SK-N-SH (cell line): ENCODE measurements around the gene TLE1. TPM values are rescaled to one million over a fixed set of nuclear protein-coding genes. Genes with fewer than 3 reads are reported as not detected.

Experiments
- CTCF ChIA-PET: fragments of 300-600, 350-600 bp; formaldehyde crosslinking; extraction: SDS; loops from one replicate; lab custom pipeline; 2021; lab: Yijun Ruan, JAX
- POLR2A ChIA-PET: fragments of 350-600 bp; sonication (Branson Sonifier 250); formaldehyde crosslinking; extraction: SDS; loops from one replicate; lab custom pipeline; 2020; ENCODE audit warnings: antibody characterized with exemption, inconsistent platforms; lab: Yijun Ruan, JAX
- DNase-seq: peaks from one replicate; pipeline ENCODE4 v3.0.0; 2012
- H2AFZ ChIP-seq: fragments of 200-600 bp; sonication (generic); 2 replicates; pipeline ENCODE4 v1.8.1; 2016; ENCODE audit warnings: antibody characterized with exemption, mild to moderate bottlenecking, low read depth
- H3F3A ChIP-seq: fragments of 200-600 bp; sonication (generic); replicated peaks from 2 replicates; pipeline ENCODE3; 2016; ENCODE audit warnings: antibody characterized with exemption, mild to moderate bottlenecking; ENCODE audit not compliant: insufficient read depth
- H3K27ac ChIP-seq, 2 experiments: fragments of 200-500 bp in 1 of 2; fragments of 200-600 bp in 1 of 2; sonication (Bioruptor generic) in 1 of 2; sonication (generic), shearing (Covaris generic) in 1 of 2; 2 replicates each; pipeline versions ENCODE4 v1.5.1 to v1.6.1; 2014 to 2016; ENCODE audit warnings: low read depth in 2 of 2, inconsistent platforms in 1 of 2, low read length in 1 of 2, mild to moderate bottlenecking in 1 of 2, mixed read lengths in 1 of 2
- H3K27me3 ChIP-seq: fragments of 200-600 bp; sonication (generic), shearing (Covaris generic); 2 replicates; pipeline ENCODE4 v1.6.1; 2016; ENCODE audit warnings: mixed run types; ENCODE audit not compliant: insufficient read depth
- H3K36me3 ChIP-seq, 2 experiments: fragments of 200-500 bp in 1 of 2; fragments of 200-600 bp in 1 of 2; sonication (Bioruptor generic) in 1 of 2; sonication (generic) in 1 of 2; replicated peaks in 1 of 2; 2 replicates each; pipeline versions ENCODE3 to v1.5.1; 2014 to 2016; ENCODE audit warnings: low read length in 1 of 2, mild to moderate bottlenecking in 1 of 2; ENCODE audit not compliant: insufficient read depth in 2 of 2, control insufficient read depth in 1 of 2
- H3K4me1 ChIP-seq, 2 experiments: fragments of 200-500 bp in 1 of 2; fragments of 200-600 bp in 1 of 2; sonication (Bioruptor generic) in 1 of 2; sonication (generic), shearing (Covaris generic) in 1 of 2; 2 replicates each; pipeline versions ENCODE4 v1.5.1 to v1.6.1; 2014 to 2016; ENCODE audit warnings: low read depth in 1 of 2, low read length in 1 of 2, mixed run types in 1 of 2; ENCODE audit not compliant: insufficient read depth in 2 of 2, control insufficient read depth in 1 of 2
- H3K4me2 ChIP-seq: fragments of 200-600 bp; sonication (generic), shearing (Covaris generic); 2 replicates; pipeline ENCODE4 v1.6.1; 2017; ENCODE audit warnings: mixed run types
- H3K4me3 ChIP-seq, 2 experiments: fragments of 200-500 bp in 1 of 2; fragments of 200-600 bp in 1 of 2; sonication (Bioruptor generic) in 1 of 2; sonication (generic), shearing (Covaris generic) in 1 of 2; 2 replicates each; pipeline versions ENCODE4 v1.5.1 to v1.8.1; 2014 to 2016; ENCODE audit warnings: low read depth in 2 of 2, inconsistent platforms in 1 of 2, low read length in 1 of 2, mild to moderate bottlenecking in 1 of 2, mixed read lengths in 1 of 2, moderate library complexity in 1 of 2
- H3K79me2 ChIP-seq: fragments of 200-600 bp; sonication (generic); 2 replicates; pipeline ENCODE4 v1.8.1; 2017; ENCODE audit warnings: mild to moderate bottlenecking; ENCODE audit not compliant: insufficient read depth
- H3K9ac ChIP-seq: fragments of 200-600 bp; sonication (generic); 2 replicates; pipeline ENCODE4 v1.6.1; 2017; ENCODE audit warnings: mixed run types
- H3K9me2 ChIP-seq: fragments of 200-600 bp; sonication (generic); 2 replicates; pipeline ENCODE4 v1.6.1; 2017; ENCODE audit warnings: mixed run types
- H3K9me3 ChIP-seq: fragments of 200-600 bp; sonication (generic); 2 replicates; pipeline ENCODE4 v1.6.1; 2017; ENCODE audit warnings: mixed run types, mild to moderate bottlenecking, moderate library complexity
- H4K20me1 ChIP-seq: fragments of 200-600 bp; sonication (generic); 2 replicates; pipeline ENCODE4 v1.6.1; 2017; ENCODE audit warnings: mild to moderate bottlenecking, mixed run types; ENCODE audit not compliant: insufficient read depth
- CHD2 ChIP-seq: fragments of 150-350 bp; IDR thresholded peaks from 2 replicates; pipeline ENCODE4 v1.6.1; 2018; ENCODE audit warnings: low read length; ENCODE audit not compliant: partially characterized antibody
- ELF1 ChIP-seq: IDR thresholded peaks from 2 replicates; pipeline ENCODE4 v1.4.0; 2012
- EP300 ChIP-seq, 2 experiments: IDR thresholded peaks; 2 replicates each; pipeline versions ENCODE4 v1.4.0 to v1.6.1; 2012; ENCODE audit warnings: borderline replicate concordance in 1 of 2, low read depth in 1 of 2, low read length in 1 of 2
- EZH2phosphoT487 ChIP-seq: fragments of 200-600 bp; sonication (generic); IDR thresholded peaks from 2 replicates; pipeline ENCODE4 v1.6.1; 2017; ENCODE audit warnings: low read depth, mixed run types, mild to moderate bottlenecking, antibody characterized with exemption, moderate library complexity, borderline replicate concordance
- FOXJ3 ChIP-seq: sonication (generic); formaldehyde crosslinking; IDR thresholded peaks from 2 replicates; pipeline ENCODE4 v1.5.1; 2020; ENCODE audit warnings: mild to moderate bottlenecking, missing genetic modification reagents
- GABPA ChIP-seq: IDR thresholded peaks from 2 replicates; pipeline ENCODE4 v1.4.0; 2012; ENCODE audit warnings: low read depth, mild to moderate bottlenecking
- JUND ChIP-seq: IDR thresholded peaks from 2 replicates; pipeline ENCODE4 v1.4.0; 2012
- MXI1 ChIP-seq: IDR thresholded peaks from 2 replicates; pipeline ENCODE4 v1.6.1; 2012; ENCODE audit warnings: mild to moderate bottlenecking, low read depth, low read length, improper control_type of control experiment
- NFIC ChIP-seq: IDR thresholded peaks from 2 replicates; pipeline ENCODE4 v1.4.0; 2012; ENCODE audit warnings: borderline replicate concordance
- NRF1 ChIP-seq: IDR thresholded peaks from 2 replicates; pipeline ENCODE4 v1.6.1; 2012; ENCODE audit warnings: low read depth, mild to moderate bottlenecking, low read length
- POLR2AphosphoS5 ChIP-seq: IDR thresholded peaks from 2 replicates; pipeline ENCODE4 v1.6.1; 2012; ENCODE audit warnings: low read depth, low read length
- RCOR1 ChIP-seq: fragments of 150-350 bp; IDR thresholded peaks from 2 replicates; pipeline ENCODE4 v1.6.1; 2017; ENCODE audit warnings: antibody characterized with exemption, low read length
- RFX5 ChIP-seq: IDR thresholded peaks from 2 replicates; pipeline ENCODE4 v1.6.1; 2012; ENCODE audit warnings: mild to moderate bottlenecking, improper control_type of control experiment, low read length
- RXRA ChIP-seq: IDR thresholded peaks from 2 replicates; pipeline ENCODE4 v1.4.0; 2012; ENCODE audit warnings: low read depth, mild to moderate bottlenecking, borderline replicate concordance
- TAF1 ChIP-seq: IDR thresholded peaks from 2 replicates; pipeline ENCODE4 v1.6.1; 2012; ENCODE audit warnings: low read depth, mild to moderate bottlenecking, low read length, moderate library complexity, borderline replicate concordance
- TEAD4 ChIP-seq: IDR thresholded peaks from 2 replicates; pipeline ENCODE4 v1.4.0; 2012; ENCODE audit warnings: mild to moderate bottlenecking, borderline replicate concordance; ENCODE audit not compliant: insufficient read depth
- USF2 ChIP-seq: fragments of 150-350 bp; IDR thresholded peaks from 2 replicates; pipeline ENCODE4 v1.6.1; 2017; ENCODE audit warnings: antibody characterized with exemption, low read length, low read depth, borderline replicate concordance
- YY1 ChIP-seq: IDR thresholded peaks from 2 replicates; pipeline ENCODE4 v1.4.0; 2012; ENCODE audit warnings: low read depth, mild to moderate bottlenecking
- WGBS: methylation state at CpG from one replicate; pipeline ENCODE4 v1.1.6; 2017; ENCODE audit warnings: low lambda C conversion rate; 5-methylcytosine and 5-hydroxymethylcytosine counted together
- polyA plus RNA-seq, 3 experiments: library from polyadenylated mRNA; depleted of rRNA; stranded (reverse); fragments of >200 nt; gene quantifications; 2 replicates each; pipeline ENCODE4 v1.2.3, GENCODE V29; 2012
- TF ChIP-seq, protein P1 (sequence below): fragments of 200-600 bp; sonication (generic); IDR thresholded peaks from 2 replicates; pipeline ENCODE4 v1.6.1; 2017; ENCODE audit warnings: antibody characterized with exemption, mild to moderate bottlenecking, moderate library complexity

TLE1 gene
- polyA plus RNA-seq, 1 of the 3 experiments (the other 2 are of a cell fraction): 33.0 TPM

DNA sequence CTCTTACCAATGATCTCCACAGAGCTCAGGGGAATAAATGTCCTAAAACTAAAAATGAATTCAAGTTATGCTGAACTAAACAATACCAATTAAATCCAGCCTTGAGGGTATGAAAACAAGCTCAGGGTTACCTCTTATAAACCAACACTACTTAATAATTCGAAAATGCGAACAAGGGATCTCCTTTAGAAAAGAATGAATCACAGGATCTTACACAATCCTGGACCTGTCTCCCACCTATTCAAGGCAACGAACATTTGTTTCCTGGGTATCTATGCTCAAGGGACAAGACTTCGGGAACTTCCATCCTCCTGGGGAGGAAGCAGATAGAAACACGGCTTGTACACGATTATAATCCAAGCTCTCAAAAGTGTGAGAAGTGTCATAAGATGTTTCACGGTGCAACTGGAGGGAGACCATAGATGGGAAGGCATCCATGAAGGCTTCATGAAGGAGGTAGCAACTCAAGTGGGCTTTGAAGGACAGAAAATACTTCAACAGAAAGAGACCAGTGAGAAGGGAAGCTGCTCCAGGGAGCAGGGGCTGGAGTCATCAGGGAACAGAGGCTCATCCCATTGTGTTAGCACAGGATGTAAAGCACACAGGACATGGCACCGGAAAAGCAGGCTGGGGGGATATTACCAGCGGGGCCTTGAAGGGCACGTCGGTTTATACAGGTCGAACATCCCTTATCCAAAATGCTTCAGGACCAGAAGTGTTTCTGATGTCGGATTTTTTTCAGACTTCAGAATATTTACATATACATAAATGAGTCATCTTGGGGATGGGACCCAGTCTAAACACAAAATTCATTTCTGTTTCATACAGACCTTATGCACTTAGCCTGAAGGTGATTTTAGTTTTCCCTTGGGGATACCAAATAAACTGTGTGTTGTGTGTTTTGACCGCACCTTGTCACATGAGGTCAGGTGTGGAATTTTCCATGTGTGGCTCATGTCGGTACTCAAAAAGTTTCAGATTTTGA lies 87.4 kb downstream of the TLE1 start:
- POLR2A ChIA-PET: no interaction called here
- Histone ChIP-seq H3K9me2 (no peaks in the 10 kb centered on the region), H3K4me1 (peaks cover 0 to 8% of the 10 kb centered on the region in 2 experiments), H3K27ac (no peak overlapping the region), H3K4me2 (no peak overlapping the region), H3K9ac (no peak overlapping the region), H3F3A (peaks cover 5% of the 10 kb centered on the region), H3K79me2 (no peaks in the 10 kb centered on the region), H2AFZ (no peak overlapping the region), H4K20me1 (no peaks in the 10 kb centered on the region), H3K27me3 (no peaks in the 10 kb centered on the region), H3K4me3 (no peak overlapping the region), H3K36me3 (peaks cover 6 to 12% of the 10 kb centered on the region in 2 experiments), H3K9me3 (no peaks in the 10 kb centered on the region)
- 90% methylated on average over 15 of the region's 15 CpGs for WGBS
- CTCF ChIA-PET: interaction anchor here (1.1 kb wide), 1 partner anchor 9 kb away, joined by 3 read pairs; no protein-coding TSS in a partner anchor
- TF ChIP-seq NRF1: no peak
- TF ChIP-seq, all 33 proteins: peak for 0
- DNase-seq: no peak

DNA sequence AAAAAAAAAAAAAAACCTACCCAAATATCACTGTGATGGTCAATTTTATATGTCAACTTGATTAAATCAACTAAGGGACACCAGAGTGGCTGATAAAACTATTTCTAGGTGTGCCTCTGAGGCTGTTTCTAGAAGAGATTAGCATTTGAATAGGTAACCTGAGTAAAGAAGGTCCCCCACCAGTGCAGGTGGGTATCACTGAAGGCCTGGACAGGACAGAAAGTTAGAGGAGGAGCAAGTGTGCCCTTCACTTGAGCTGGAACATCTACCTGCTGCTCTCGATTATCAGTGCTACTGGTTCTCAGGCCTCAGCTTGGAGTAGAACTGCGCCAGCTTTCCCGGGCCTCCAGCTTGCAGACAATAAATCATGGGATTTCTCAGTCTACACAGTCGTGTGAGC lies 88.7 kb downstream of the TLE1 start:
- no peak for DNase-seq
- no peaks in the 10 kb centered on the region for H4K20me1 ChIP-seq
- no peak overlapping the region for H3K9ac ChIP-seq
- H3K79me2 ChIP-seq: no peaks in the 10 kb centered on the region
- no peak overlapping the region for H3K4me2 ChIP-seq
- no peaks in the 10 kb centered on the region for H3K9me3 ChIP-seq
- H3K4me1 ChIP-seq: peaks cover 3 to 8% of the 10 kb centered on the region in 2 experiments
- 75% methylated on average over 1 of the region's 4 CpGs for WGBS
- H3K36me3 ChIP-seq: peaks cover 6 to 14% of the 10 kb centered on the region in 2 experiments
- H3K4me3 ChIP-seq: no peak overlapping the region
- H3F3A ChIP-seq: peaks cover 5% of the 10 kb centered on the region
- no peaks in the 10 kb centered on the region for H3K9me2 ChIP-seq
- H2AFZ ChIP-seq: no peak overlapping the region
- H3K27ac ChIP-seq: no peak overlapping the region
- ChIA-PET CTCF (interaction anchor here (1.3 kb wide), 1 partner anchor 78 kb away, joined by 3 read pairs; no protein-coding TSS in a partner anchor), POLR2A (no interaction called here)
- no peaks in the 10 kb centered on the region for H3K27me3 ChIP-seq
- TF ChIP-seq RFX5 (no peak), MXI1 (no peak), JUND (no peak), RCOR1 (no peak), YY1 (no peak), EP300 (IDR thresholded peaks at IDR 0.05; ENCODE audit: borderline replicate concordance in 1 of 2, low read depth in 1 of 2, low read length in 1 of 2) (no peak), EZH2phosphoT487 (no peak), TEAD4 (no peak), FOXJ3 (CRISPR knock-in tag) (no peak), TAF1 (no peak), USF2 (no peak), ELF1 (no peak), GABPA (no peak), RXRA (no peak), CHD2 (no peak), NFIC (no peak), POLR2AphosphoS5 (no peak)
- TF ChIP-seq, protein P1, sequence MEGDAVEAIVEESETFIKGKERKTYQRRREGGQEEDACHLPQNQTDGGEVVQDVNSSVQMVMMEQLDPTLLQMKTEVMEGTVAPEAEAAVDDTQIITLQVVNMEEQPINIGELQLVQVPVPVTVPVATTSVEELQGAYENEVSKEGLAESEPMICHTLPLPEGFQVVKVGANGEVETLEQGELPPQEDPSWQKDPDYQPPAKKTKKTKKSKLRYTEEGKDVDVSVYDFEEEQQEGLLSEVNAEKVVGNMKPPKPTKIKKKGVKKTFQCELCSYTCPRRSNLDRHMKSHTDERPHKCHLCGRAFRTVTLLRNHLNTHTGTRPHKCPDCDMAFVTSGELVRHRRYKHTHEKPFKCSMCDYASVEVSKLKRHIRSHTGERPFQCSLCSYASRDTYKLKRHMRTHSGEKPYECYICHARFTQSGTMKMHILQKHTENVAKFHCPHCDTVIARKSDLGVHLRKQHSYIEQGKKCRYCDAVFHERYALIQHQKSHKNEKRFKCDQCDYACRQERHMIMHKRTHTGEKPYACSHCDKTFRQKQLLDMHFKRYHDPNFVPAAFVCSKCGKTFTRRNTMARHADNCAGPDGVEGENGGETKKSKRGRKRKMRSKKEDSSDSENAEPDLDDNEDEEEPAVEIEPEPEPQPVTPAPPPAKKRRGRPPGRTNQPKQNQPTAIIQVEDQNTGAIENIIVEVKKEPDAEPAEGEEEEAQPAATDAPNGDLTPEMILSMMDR: no peak
